ENCODE measurements around the gene LIAS.

Gene LIAS

GRCh38 chr4:39455486-39455885 is 3.4 kb upstream of the LIAS start:
- TF ChIP-seq USF1 (IDR thresholded peaks at IDR 0.05): no peak
- TF ChIP-seq TEAD4 (IDR thresholded peaks at IDR 0.05): no peak
- TF ChIP-seq ZBTB7A (IDR thresholded peaks at IDR 0.05; ENCODE audit: low read depth): no peak
- no peak for TF ChIP-seq RAD21 (IDR thresholded peaks at IDR 0.05; ENCODE audit: low read depth)
- TF ChIP-seq, protein P1, sequence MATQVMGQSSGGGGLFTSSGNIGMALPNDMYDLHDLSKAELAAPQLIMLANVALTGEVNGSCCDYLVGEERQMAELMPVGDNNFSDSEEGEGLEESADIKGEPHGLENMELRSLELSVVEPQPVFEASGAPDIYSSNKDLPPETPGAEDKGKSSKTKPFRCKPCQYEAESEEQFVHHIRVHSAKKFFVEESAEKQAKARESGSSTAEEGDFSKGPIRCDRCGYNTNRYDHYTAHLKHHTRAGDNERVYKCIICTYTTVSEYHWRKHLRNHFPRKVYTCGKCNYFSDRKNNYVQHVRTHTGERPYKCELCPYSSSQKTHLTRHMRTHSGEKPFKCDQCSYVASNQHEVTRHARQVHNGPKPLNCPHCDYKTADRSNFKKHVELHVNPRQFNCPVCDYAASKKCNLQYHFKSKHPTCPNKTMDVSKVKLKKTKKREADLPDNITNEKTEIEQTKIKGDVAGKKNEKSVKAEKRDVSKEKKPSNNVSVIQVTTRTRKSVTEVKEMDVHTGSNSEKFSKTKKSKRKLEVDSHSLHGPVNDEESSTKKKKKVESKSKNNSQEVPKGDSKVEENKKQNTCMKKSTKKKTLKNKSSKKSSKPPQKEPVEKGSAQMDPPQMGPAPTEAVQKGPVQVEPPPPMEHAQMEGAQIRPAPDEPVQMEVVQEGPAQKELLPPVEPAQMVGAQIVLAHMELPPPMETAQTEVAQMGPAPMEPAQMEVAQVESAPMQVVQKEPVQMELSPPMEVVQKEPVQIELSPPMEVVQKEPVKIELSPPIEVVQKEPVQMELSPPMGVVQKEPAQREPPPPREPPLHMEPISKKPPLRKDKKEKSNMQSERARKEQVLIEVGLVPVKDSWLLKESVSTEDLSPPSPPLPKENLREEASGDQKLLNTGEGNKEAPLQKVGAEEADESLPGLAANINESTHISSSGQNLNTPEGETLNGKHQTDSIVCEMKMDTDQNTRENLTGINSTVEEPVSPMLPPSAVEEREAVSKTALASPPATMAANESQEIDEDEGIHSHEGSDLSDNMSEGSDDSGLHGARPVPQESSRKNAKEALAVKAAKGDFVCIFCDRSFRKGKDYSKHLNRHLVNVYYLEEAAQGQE (IDR thresholded peaks at IDR 0.05; ENCODE audit: low read depth): no peak
- TF ChIP-seq CREB1 (IDR thresholded peaks at IDR 0.05; ENCODE audit: low read depth): no peak
- TF ChIP-seq FOXM1 (IDR thresholded peaks at IDR 0.05; ENCODE audit: borderline replicate concordance, low read depth): no peak

GRCh38 chr4:39456946-39457763 is 1.7 kb upstream of the LIAS start:
- TF ChIP-seq EP300 (IDR thresholded peaks at IDR 0.05; ENCODE audit: borderline replicate concordance) (no peak), TCF12 (IDR thresholded peaks at IDR 0.05; ENCODE audit: low read depth) (no peak), CEBPB (IDR thresholded peaks at IDR 0.05) (no peak), ZBTB7A (IDR thresholded peaks at IDR 0.05; ENCODE audit: low read depth) (no peak), RAD21 (IDR thresholded peaks at IDR 0.05; ENCODE audit: low read depth) (no peak), EGR1 (IDR thresholded peaks at IDR 0.05) (no peak), MAX (IDR thresholded peaks at IDR 0.05) (no peak), CREB1 (IDR thresholded peaks at IDR 0.05; ENCODE audit: low read depth) (no peak), TAF1 (IDR thresholded peaks at IDR 0.05; ENCODE audit: low read depth) (no peak), USF1 (IDR thresholded peaks at IDR 0.05) (no peak), NFIC (IDR thresholded peaks at IDR 0.05) (no peak), TEAD4 (IDR thresholded peaks at IDR 0.05) (no peak)
- TF ChIP-seq, protein P1 (IDR thresholded peaks at IDR 0.05; ENCODE audit: low read depth): no peak

DNA sequence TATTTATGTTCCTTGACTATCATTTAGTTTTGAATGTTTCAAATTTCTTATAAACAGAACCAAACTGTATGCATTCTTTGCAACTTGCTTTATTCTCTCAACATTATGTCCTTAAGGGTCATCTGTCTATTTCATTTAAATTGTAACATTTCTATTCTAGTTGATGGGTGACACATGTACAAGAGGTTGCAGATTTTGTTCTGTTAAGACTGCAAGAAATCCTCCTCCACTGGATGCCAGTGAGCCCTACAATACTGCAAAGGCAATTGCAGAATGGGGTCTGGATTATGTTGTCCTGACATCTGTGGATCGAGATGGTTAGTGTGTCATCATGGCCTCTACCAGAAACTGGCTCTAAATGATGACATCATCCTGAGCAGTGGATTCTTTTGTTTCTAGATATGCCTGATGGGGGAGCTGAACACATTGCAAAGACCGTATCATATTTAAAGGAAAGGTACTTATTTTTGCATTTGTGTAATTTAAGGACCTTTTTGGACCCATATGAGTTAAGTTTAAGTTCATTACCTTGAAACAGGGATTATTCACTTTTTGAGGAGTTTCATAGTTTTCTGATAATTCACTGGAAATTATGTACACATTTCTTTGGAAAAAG is 6.1 kb downstream of the LIAS start:
- TF ChIP-seq CREB1 (IDR thresholded peaks at IDR 0.05; ENCODE audit: low read depth) (no peak), FOXM1 (IDR thresholded peaks at IDR 0.05; ENCODE audit: borderline replicate concordance, low read depth) (no peak), TCF12 (IDR thresholded peaks at IDR 0.05; ENCODE audit: low read depth) (no peak), MAX (IDR thresholded peaks at IDR 0.05) (no peak), TAF1 (IDR thresholded peaks at IDR 0.05; ENCODE audit: low read depth) (no peak)

DNA sequence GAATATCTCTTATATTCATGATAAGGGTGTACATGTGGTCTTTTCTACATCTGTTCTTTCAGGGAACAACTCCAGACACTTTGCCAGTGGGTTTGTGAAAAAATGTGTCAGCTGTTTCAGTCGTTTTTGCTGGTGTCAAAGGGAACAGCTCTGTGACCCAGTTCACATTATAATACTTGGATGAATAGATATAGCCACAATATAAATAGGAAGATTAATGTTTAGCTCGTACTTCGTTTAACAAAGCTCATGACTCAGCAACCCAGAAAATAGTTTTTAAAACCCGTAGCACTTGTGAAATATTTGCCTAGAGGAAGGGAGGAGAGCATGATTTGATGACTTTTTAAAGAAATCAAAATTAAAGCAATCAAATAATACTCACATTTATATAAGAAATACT is 7.9 kb downstream of the LIAS start:
- no peak for TF ChIP-seq EGR1 (IDR thresholded peaks at IDR 0.05)
- no peak for TF ChIP-seq MAX (IDR thresholded peaks at IDR 0.05)
- TF ChIP-seq FOXM1 (IDR thresholded peaks at IDR 0.05; ENCODE audit: borderline replicate concordance, low read depth): no peak
- TF ChIP-seq ZBTB7A (IDR thresholded peaks at IDR 0.05; ENCODE audit: low read depth): no peak
- no peak for TF ChIP-seq USF1 (IDR thresholded peaks at IDR 0.05)
- TF ChIP-seq, protein P1 (IDR thresholded peaks at IDR 0.05; ENCODE audit: low read depth): no peak
- TF ChIP-seq EP300 (IDR thresholded peaks at IDR 0.05; ENCODE audit: borderline replicate concordance): no peak
- no peak for TF ChIP-seq TEAD4 (IDR thresholded peaks at IDR 0.05)

All from Ishikawa (cell line).